K562 (cell line): ENCODE measurements around the gene CDC37. TPM values are rescaled to one million over a fixed set of nuclear protein-coding genes. Genes with fewer than 3 reads are reported as not detected.

Experiments used
- CHD4 ChIP-seq: fragments of 200-600 bp; sonication (generic); IDR thresholded peaks from 3 replicates; pipeline ENCODE4 v1.6.1; 2012; ENCODE audit warnings: low read depth, mild to moderate bottlenecking, mixed read lengths, low read length, inconsistent platforms; ENCODE audit not compliant: insufficient read depth, insufficient replicate concordance, poor library complexity, severe bottlenecking
- CTBP1 ChIP-seq: fragments of 450-650 bp; IDR thresholded peaks from 2 replicates; pipeline ENCODE4 v1.6.1; 2016; ENCODE audit warnings: borderline replicate concordance
- E2F6 ChIP-seq, 2 experiments: IDR thresholded peaks; 2 replicates each; pipeline ENCODE4 v1.6.1; 2011; ENCODE audit warnings: borderline replicate concordance in 1 of 2, control low read depth in 1 of 2, low read depth in 1 of 2, low read length in 1 of 2, mild to moderate bottlenecking in 1 of 2, mixed read lengths in 1 of 2, moderate library complexity in 1 of 2; ENCODE audit not compliant: insufficient read depth in 1 of 2, insufficient read length in 1 of 2, poor library complexity in 1 of 2, severe bottlenecking in 1 of 2; ENCODE audit errors: extremely low read depth in 1 of 2
- ELF2 ChIP-seq: fragments of 250-450 bp; sonication (Bioruptor Pico); IDR thresholded peaks from 2 replicates; pipeline ENCODE4 v1.5.0; 2021; ENCODE audit warnings: mild to moderate bottlenecking
- GABPB2 ChIP-seq: fragments of 250-450 bp; sonication (Bioruptor Pico); conservative IDR thresholded peaks from 2 replicates; pipeline ENCODE4 v1.5.1; 2021; ENCODE audit warnings: mild to moderate bottlenecking
- HMG20B ChIP-seq: fragments of 250-450 bp; sonication (Bioruptor Pico); IDR thresholded peaks from 2 replicates; pipeline ENCODE4 v1.5.0; 2021; ENCODE audit warnings: mild to moderate bottlenecking
- MYBL2 ChIP-seq, 2 experiments: fragments of 450-650 bp in 1 of 2; sonication (generic) in 1 of 2; formaldehyde crosslinking in 1 of 2; IDR thresholded peaks; 2 replicates each; pipeline versions ENCODE4 v1.6.1 to v1.8.1; 2017 to 2022; ENCODE audit warnings: borderline replicate concordance in 1 of 2, inconsistent platforms in 1 of 2, low read depth in 1 of 2, mild to moderate bottlenecking in 1 of 2, missing genetic modification reagents in 1 of 2, moderate library complexity in 1 of 2
- NUFIP1 ChIP-seq: fragments of 450-650 bp; IDR thresholded peaks from 2 replicates; pipeline ENCODE4 v1.6.1; 2018; ENCODE audit not compliant: partially characterized antibody
- POLR2AphosphoS5 ChIP-seq: IDR thresholded peaks from 2 replicates; pipeline ENCODE4 v1.6.1; 2011; ENCODE audit warnings: mild to moderate bottlenecking, low read depth, low read length, moderate library complexity; ENCODE audit not compliant: control insufficient read depth, insufficient read depth
- POLR3G ChIP-seq: IDR thresholded peaks from 2 replicates; pipeline ENCODE4 v1.6.1; 2011; ENCODE audit not compliant: insufficient read length, insufficient replicate concordance; ENCODE audit errors: extremely low read depth
- PRPF4 ChIP-seq: fragments of 200-400 bp; formaldehyde crosslinking; IDR thresholded peaks from one replicate; pipeline ENCODE4 v1.6.1; 2017; ENCODE audit warnings: low read length, low read depth, mild to moderate bottlenecking; ENCODE audit not compliant: insufficient read depth, poor library complexity, severe bottlenecking
- RBM25 ChIP-seq: fragments of 200-400 bp; formaldehyde crosslinking; IDR thresholded peaks from 2 replicates; pipeline ENCODE4 v1.6.1; 2018; ENCODE audit warnings: low read length, low read depth, moderate library complexity; ENCODE audit not compliant: severe bottlenecking
- SMAD1 ChIP-seq: fragments of 150-350 bp; IDR thresholded peaks from 2 replicates; pipeline ENCODE4 v1.6.1; 2014; ENCODE audit warnings: low read length, low read depth; ENCODE audit not compliant: partially characterized antibody
- TEAD2 ChIP-seq: fragments of 450-650 bp; IDR thresholded peaks from 2 replicates; pipeline ENCODE4 v1.6.1; 2016; ENCODE audit warnings: missing genetic modification characterization, control low read depth, missing compliant biosample characterization
- THAP7 ChIP-seq: fragments of 250-450 bp; sonication (Bioruptor Pico); IDR thresholded peaks from 2 replicates; pipeline ENCODE4 v1.5.0; 2021
- XRCC5 ChIP-seq: fragments of 200-400 bp; formaldehyde crosslinking; IDR thresholded peaks from 2 replicates; pipeline ENCODE4 v1.6.1; 2017; ENCODE audit warnings: low read depth, mild to moderate bottlenecking, low read length
- YY1 ChIP-seq, 3 experiments: IDR thresholded peaks; 2 replicates each; pipeline ENCODE4 v1.6.1; 2011; ENCODE audit warnings: low read length in 2 of 3, mild to moderate bottlenecking in 2 of 3, moderate library complexity in 2 of 3, borderline replicate concordance in 1 of 3, control low read depth in 1 of 3, low read depth in 1 of 3; ENCODE audit not compliant: insufficient read depth in 3 of 3, insufficient replicate concordance in 2 of 3, control insufficient read depth in 1 of 3, insufficient read length in 1 of 3; ENCODE audit errors: extremely low read depth in 1 of 3
- ZC3H4 ChIP-seq: sonication (generic); formaldehyde crosslinking; IDR thresholded peaks from 2 replicates; pipeline ENCODE4 v1.9.0; 2021; ENCODE audit warnings: missing genetic modification reagents, borderline replicate concordance
- ZNF436 ChIP-seq: fragments of 250-450, 450-650 bp; sonication (Bioruptor Pico); formaldehyde crosslinking; IDR thresholded peaks from 2 replicates; pipeline ENCODE4 v1.7.0; 2020; ENCODE audit warnings: mild to moderate bottlenecking
- polyA plus RNA-seq, 8 experiments: library from polyadenylated mRNA; depleted of rRNA in 4 of 8; stranded (reverse) in 5 of 8; unstranded in 3 of 8; fragments of >200 nt; fragmentation: Nextera tagmentation in 2 of 8; fragmentation: Illumina TruSeq in 1 of 8; extraction: Ambion mirVana in 2 of 8; extraction: Trizol in 1 of 8; gene quantifications; 2 replicates each; pipeline versions ENCODE4 v1.2.1 to v1.2.3, GENCODE V29; 2011 to 2014; ENCODE audit warnings: inconsistent platforms in 1 of 8, missing spikeins in 1 of 8
- total RNA-seq, 7 experiments: library from RNA; depleted of rRNA in 6 of 7; stranded (reverse); fragments of >200 nt in 6 of 7; fragmentation: Illumina TruSeq in 2 of 7; extraction: Trizol in 2 of 7; gene quantifications; 2 replicates each; pipeline versions ENCODE4 v1.2.1 to v1.2.3, GENCODE V29; 2011 to 2021; ENCODE audit warnings: low replicate concordance in 1 of 7
- TF ChIP-seq, protein P1 (sequence below): sonication (generic); formaldehyde crosslinking; IDR thresholded peaks from 2 replicates; pipeline ENCODE4 v1.8.0; 2023; ENCODE audit warnings: mild to moderate bottlenecking, missing genetic modification reagents

Gene CDC37
- total and polyA plus RNA-seq, 9 of the 15 experiments (the other 6 are each of a cell fraction or from before 2014, with no cell fraction given) = 6.6 to 538 (median 227) TPM

DNA sequence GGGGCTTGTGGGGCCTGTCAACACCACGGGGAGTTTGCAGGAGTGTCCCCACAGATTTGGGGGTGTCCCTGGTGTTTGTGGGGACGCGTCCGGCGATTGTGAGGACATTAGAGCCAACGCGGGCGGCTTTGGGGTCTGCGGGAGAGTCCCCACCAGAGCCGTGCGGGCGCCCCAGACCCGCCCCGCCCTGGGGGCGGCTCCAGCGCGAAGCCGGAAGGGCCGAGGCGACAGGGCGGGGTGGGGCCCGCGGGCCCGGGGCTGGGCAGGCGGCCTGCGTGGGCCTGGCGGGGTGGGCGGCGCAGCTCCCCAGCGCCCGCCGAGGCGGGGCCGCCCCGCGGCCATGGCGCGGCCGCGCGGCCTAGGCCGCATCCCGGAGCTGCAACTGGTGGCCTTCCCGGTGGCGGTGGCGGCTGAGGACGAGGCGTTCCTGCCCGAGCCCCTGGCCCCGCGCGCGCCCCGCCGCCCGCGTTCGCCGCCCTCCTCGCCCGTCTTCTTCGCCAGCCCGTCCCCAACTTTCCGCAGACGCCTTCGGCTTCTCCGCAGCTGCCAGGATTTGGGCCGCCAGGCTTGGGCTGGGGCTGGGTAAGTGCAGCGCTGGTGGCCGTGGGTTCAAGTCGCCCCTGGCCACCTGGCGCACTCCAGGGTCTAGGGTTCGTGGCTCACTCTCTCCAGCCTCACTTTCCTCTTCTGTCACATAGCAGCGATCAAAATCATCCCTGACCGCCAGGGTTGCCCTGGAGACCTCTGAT is 27.3 kb upstream of the CDC37 start (continued):
- no peak for TF ChIP-seq CHD4
- no peak for TF ChIP-seq GABPB2 (CRISPR knock-in tag)
- TF ChIP-seq THAP7 (CRISPR knock-in tag) = no peak
- peak; percentile 13 to 89 (median 71) for TF ChIP-seq YY1 (IDR thresholded peaks at IDR 0.05; ENCODE audit: borderline replicate concordance in 1 of 3, control insufficient read depth in 1 of 3, extremely low read depth in 1 of 3, insufficient read depth in 3 of 3, insufficient read length in 1 of 3, insufficient replicate concordance in 2 of 3, low read depth in 1 of 3, low read length in 2 of 3)
- TF ChIP-seq MYBL2 (IDR thresholded peaks at IDR 0.05; ENCODE audit: low read depth) = no peak
- TF ChIP-seq MYBL2 (CRISPR knock-in tag; IDR thresholded peaks at IDR 0.05; ENCODE audit: borderline replicate concordance) = no peak
- no peak for TF ChIP-seq HMG20B (CRISPR knock-in tag)
- no peak for TF ChIP-seq TEAD2 (tag)
- TF ChIP-seq POLR2AphosphoS5 = no peak
- peak; percentile 84 for TF ChIP-seq ZNF436 (CRISPR knock-in tag)
- 0 out of 2 replicates have a peak, but pooled peaks have one; percentile 1 for TF ChIP-seq CTBP1
- TF ChIP-seq NUFIP1 = no peak
- TF ChIP-seq PRPF4 = no peak
- no peak for TF ChIP-seq SMAD1
- TF ChIP-seq RBM25 = peak; percentile 88
- no peak for TF ChIP-seq ELF2 (CRISPR knock-in tag)
- TF ChIP-seq POLR3G = no peak
- TF ChIP-seq, protein P1, sequence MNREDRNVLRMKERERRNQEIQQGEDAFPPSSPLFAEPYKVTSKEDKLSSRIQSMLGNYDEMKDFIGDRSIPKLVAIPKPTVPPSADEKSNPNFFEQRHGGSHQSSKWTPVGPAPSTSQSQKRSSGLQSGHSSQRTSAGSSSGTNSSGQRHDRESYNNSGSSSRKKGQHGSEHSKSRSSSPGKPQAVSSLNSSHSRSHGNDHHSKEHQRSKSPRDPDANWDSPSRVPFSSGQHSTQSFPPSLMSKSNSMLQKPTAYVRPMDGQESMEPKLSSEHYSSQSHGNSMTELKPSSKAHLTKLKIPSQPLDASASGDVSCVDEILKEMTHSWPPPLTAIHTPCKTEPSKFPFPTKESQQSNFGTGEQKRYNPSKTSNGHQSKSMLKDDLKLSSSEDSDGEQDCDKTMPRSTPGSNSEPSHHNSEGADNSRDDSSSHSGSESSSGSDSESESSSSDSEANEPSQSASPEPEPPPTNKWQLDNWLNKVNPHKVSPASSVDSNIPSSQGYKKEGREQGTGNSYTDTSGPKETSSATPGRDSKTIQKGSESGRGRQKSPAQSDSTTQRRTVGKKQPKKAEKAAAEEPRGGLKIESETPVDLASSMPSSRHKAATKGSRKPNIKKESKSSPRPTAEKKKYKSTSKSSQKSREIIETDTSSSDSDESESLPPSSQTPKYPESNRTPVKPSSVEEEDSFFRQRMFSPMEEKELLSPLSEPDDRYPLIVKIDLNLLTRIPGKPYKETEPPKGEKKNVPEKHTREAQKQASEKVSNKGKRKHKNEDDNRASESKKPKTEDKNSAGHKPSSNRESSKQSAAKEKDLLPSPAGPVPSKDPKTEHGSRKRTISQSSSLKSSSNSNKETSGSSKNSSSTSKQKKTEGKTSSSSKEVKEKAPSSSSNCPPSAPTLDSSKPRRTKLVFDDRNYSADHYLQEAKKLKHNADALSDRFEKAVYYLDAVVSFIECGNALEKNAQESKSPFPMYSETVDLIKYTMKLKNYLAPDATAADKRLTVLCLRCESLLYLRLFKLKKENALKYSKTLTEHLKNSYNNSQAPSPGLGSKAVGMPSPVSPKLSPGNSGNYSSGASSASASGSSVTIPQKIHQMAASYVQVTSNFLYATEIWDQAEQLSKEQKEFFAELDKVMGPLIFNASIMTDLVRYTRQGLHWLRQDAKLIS (CRISPR knock-in tag) = 0 out of 2 replicates have a peak, but pooled peaks have one; percentile 74
- no peak for TF ChIP-seq XRCC5
- TF ChIP-seq ZC3H4 (CRISPR knock-in tag) = peak; percentile 91
- TF ChIP-seq E2F6 (IDR thresholded peaks at IDR 0.05; ENCODE audit: borderline replicate concordance in 1 of 2, extremely low read depth in 1 of 2, insufficient read depth in 1 of 2, insufficient read length in 1 of 2, low read depth in 1 of 2, low read length in 1 of 2, poor library complexity in 1 of 2, severe bottlenecking in 1 of 2) = peak; percentile 42 to 77
